ENCODE data around the gene ZNF217.
"Not testable (repeated sequence)": the region's sequence is repeated elsewhere in the genome, so short reads cannot be mapped to it uniquely, and the experiment has no call there.

Gene ZNF217

DNA sequence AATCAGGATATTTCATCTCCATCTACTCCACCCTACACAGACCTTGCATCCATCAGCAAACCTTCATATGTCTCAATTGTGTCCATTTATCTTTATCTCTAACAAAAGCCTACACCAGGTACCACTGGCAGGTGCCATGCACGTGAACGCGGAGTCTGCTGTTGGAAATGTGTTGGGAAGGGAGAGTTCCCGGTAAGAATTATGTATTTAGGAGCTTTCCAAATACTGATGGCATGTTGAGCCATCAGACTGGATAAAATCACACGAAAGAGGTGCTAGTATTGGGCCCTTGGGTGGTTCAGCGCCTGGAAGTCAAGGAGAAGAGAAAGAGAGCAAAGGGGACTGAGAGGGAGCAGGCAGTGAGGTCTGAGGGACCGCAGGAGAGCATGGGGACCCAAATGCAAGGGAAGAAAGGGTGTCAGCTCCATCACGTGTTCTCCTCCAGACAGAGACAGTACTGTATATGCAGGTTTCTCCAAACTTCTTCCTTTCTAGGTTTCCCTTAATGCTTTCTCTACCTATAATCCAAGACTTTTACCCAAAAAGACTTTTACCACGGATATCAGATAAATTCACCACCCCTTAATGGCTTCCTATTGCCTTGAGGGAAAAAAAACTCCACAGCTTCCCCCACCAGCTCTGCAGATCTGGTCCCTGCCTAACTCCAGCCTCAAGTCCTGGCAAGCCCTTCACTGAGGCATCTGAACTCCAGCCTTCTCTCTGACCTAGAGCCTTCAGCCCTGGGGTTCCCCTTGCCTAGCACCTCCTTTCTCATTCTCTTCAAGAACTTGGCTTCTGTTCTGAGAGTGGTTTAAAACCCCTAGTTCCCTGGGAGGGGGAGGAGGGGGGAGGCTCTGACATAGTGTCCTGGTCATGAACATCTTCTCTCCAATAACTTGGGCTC, 4.8 kb upstream of the ZNF217 start:
- DNase-seq, result no peak

DNA sequence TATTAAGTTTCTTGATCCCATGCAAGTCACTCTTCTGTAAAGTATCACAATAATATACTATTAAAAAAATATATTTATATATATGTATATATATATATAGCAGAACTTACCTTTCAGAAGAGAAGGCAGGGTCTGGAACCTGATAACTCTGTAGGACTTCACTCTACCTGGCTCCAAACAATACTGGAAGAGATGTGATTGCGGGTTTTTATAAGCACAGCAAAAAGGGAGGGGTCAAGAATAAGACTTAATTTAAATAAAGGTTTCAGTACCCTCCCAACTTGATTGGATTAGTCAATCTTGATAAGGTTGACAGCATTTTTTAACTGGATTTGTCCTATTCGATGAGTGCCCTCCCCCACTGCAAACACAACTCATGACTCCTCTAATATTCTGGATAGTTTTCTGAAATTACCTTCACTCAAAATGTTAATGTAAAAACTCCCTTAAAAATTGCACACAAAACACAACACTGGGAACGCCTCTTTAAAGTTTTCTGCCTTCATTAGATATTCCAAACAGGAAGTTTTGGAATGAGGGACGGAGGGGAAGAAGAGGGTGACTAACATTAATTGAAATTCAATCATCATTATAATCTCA, 4.0 kb upstream of the ZNF217 start:
- no peak for DNase-seq

DNA sequence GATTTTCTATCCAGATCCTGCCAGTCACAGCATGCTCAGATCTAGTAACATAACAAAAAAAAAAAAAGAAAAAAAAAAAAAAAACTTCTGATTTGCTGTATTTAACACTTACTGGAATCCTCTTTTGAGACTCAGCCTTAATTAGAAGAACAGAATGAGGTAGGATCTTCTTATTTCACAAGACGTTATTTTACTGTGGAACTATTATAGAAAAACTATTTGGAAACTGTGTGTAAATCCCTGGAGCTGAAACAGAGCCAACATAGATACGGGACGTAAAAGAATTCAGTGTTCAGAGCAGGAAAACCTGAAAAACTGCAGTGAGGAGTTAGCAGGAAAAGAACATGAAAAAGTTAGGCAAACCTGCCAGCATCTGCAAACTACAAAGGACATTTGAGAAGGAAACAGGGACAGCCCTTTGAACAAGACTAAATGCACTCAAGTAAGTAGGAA, 3.4 kb upstream of the ZNF217 start:
- no peak for DNase-seq

DNA sequence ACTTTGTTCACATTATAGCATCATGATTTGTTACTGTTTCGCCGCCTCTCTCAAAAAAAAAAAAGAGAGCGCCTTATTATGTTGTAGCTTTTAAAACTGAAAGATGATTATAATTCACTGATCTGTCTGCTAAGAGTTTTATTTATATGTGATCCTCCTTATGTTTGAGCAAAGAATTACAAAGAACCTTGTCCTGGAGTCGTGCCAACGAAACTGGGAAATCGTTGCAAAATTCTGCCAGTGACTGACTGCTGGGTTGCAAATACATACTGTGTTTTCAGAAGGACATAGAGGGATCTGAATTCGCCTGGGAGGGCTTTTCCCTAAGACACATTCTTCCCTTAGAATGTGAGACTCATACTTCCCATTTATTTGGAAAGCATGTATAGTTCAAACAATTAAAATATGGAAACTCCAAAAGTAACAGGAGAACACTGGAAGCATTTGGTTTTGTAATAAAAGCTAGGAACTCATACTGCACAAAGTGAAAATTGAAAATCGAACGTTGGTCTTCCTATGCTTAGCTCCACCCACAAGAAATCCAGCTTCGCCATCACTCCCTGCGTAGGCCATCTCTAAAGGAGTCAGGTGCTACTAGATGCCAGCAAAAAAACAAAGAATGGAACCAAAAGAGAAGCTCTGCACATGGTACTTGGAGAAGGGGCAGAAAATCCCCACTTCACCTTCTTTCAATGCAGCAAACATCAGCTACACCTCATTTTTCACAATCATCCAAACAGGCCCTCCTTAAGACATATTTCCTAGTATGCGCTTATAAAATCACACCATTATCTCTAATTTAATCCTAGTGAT, 2.8 kb upstream of the ZNF217 start:
- DNase-seq, result not testable (repeated sequence)

DNA sequence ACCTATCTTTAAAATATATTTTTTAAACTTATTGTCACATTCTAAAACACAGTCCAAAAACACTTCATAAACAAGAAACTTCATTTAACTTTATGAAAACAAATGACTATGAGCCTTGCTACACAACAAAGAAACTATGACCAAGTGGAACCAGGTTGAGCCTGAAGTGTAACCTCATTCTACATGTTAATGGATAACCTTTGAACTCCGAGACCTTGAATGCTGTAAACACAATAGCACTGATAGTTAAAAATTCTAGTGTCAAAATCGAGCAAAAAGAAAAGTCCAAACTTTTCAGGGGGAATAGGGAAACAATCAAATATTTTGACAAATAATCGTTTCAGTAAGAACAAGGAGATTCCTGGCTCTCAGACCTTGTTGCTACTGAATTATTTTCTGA, 2.1 kb upstream of the ZNF217 start:
- not testable (repeated sequence) for DNase-seq

DNA sequence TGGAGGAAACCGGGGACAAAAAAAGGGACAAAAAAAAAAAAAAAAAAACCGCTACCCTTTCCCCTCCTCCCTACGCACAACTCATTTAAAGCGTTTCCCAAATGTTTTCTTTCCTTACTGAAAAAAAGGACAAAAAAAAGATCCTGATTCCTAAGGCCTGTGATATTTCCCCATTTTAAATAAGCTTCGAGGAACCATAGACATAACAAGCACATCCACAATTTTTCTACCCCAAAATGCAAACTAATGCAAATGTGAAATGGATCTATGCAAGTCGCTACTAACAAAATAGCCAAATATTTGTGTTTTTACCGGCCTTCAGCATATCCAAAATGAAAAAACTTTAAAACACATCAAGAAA, 1.4 kb upstream of the ZNF217 start:
- no peak for DNase-seq

DNA sequence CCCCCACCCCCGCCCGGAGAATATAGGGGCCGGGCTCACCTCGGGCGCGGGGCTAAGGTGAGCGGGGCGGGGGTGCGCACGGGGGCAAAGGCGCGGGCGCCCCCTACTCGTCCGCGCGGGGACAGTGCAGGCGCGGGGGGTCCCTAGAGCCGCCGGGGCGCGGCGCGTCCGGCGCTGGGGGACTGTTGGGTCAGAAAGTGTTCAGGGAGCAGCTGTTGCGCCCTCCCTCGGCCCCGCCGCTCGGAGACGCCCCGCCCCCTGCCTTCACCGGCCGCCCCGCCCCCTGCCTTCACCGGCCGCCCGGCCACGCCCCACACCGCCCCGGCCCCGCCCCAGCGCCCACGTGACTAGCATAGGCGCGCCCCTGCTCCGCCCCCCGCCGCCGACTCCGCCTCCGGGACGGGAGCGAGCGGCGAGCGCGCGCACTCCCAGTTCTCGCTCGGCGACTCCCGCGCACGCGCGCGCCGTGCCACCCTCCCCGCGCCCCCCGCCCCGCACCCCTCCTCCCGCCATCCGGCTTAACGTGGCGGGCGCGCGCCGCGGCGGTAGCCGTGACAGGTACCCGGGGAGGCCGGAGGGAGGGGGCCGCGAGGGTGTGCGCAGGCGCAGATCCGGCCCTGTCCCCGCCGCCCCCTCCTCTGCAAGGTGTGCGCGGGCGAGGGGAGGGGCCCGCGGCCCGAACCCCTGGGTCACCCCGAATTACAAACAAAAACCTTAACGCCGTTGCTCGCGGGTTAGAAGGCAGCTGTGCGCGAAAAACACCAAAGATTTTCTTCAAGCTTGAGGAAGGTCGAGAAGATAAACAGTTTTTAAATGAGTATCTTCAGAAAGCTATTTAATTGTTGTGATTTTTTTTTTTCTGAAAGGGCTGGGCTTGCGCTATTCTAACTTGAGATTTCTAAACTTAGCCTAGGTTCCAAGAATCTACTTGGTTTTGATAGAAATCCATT, 704 bp upstream of the ZNF217 start:
- peak in 57 of 58 donors; percentile 46 to 99 (median 94) for DNase-seq

DNA sequence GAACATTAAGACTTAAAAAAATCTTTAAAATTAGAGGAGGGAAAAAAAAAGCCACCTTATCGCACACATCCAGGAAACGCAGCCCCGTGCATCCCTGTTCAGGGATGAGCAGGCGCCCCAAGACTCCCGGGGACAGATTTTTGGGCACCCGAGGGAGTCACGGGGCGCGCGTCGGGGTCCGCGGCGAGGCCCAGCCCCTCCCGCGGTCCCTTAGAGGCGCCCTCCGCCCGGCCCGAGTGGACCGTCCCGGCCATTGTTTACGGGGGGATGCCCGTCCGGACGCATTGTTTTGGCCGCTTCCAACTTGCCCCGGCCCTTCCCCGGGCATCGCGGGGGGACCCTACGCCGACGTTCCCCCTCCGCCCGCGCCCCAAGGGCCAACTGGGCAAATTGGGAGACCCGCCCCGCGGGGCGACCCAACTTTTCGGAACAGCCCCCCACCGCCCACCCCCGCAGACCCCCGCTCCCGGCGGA, 610 bp downstream of the ZNF217 start:
- DNase-seq, result peak in 9 of 58 donors; percentile 26 to 58 (median 33)

DNA sequence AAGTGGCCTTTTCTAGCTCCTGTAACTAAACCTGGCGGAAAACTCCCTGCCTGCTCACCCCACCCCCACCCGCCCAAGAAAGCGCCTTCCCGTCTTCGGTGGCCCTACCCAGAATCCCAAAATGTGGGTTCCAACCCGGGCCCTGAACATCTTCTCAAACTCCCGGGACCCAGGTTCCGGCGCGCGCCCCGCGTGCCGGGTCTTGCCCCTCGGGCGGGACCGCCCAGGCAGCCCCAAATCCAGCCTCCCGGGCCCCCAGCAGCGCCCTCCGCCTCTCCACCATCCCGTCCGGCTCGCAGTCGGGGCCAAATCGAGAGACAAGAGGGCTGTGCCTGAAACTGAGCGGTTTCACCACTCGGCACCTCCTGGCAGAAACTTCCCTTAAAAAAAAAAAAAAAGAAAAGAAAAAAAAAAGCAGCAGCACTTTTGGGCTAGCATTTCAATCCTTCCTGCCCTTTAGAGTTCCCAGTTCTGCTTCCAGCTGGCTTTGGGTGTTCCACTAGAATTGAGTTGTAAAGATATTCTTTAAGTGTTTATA, 1.1 kb downstream of the ZNF217 start:
- peak in 16 of 58 donors; percentile 10 to 33 (median 13) for DNase-seq

DNA sequence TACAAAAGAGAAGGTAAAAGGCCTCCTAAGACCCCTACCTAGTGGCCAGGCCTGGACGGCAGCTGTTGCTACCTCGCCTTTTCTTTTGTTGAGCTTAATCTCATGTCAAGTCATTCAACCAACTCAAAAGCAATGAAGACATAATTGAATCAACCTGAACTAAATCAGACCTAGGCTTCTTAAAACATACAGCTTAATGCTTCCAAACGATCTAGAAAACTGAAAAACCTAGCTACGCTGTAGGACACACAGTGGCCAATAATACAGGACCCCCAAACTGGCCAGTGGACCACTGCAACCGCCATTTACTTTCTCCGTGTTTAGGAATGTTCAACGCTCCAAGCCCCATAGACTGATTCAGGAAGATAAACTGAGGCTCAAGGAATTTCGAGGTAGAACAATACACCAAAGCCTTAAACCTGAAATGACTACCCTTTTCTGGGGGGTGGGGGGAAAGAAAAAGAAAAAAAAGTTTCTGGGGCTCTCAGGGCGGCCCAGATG, 1.6 kb downstream of the ZNF217 start:
- DNase-seq, result not testable (repeated sequence)

DNA sequence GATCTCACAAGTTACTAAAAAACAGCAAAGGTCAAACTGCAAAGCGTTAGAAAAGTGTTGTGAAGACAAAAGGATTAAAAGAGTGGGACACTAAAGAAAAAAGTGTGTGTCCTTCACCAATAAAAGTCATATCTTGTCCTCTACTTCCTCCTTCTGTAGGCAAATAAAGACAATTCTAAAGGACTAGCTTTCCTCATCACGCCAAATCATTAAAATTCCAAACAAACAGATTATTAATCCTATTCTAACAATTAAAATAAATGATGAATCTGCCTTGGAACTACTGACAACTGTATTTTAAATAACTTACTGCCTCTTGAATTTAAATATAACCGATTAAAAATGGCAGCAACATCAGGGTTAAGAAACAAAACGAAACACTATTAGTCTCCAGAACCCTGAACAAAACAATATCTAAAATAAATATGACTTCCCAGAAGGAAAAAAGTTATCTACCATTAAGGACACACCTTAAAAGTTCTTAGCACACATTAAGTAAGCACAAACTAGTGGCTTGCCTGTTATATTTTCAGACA, 2.4 kb downstream of the ZNF217 start:
- DNase-seq, result not testable (repeated sequence)

DNA sequence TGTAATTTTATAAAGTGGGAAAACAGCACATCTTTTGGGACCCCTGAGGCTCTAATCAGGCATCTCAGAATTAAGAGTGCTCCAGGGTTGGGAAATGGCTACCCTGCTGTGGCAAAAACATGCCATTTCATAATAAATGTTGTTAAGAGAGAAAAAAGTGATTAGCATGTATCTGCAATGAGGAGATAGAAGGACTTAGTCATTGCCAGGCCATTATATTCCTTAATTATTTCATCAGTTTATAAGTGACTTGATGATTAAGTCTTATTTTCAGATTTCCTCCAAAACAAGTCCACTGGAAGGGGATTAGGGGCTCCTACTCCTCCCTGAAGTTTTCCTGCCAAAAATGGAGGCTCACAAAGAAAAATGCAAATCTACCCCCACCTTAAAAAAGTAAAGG, 3.0 kb downstream of the ZNF217 start:
- DNase-seq, result not testable (repeated sequence)

DNA sequence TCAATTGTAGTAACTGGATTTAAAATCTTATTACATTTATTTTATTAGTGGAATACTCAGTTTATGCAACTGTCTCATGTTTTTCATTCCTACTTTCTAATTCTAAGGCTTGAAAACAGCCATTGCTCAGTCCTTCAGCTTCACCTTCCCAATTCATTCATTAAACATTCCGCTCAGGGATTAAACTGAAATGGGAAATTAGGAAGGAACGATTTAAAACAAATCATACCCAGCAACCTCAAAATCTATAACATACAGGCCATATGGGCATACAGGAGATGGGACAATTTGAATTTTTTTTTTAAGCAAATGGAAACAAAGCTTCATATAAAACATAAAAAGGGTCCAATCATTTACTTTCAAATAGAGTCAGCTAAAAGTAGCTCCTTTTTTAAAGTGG, 3.5 kb downstream of the ZNF217 start:
- DNase-seq, result not testable (repeated sequence)

DNA sequence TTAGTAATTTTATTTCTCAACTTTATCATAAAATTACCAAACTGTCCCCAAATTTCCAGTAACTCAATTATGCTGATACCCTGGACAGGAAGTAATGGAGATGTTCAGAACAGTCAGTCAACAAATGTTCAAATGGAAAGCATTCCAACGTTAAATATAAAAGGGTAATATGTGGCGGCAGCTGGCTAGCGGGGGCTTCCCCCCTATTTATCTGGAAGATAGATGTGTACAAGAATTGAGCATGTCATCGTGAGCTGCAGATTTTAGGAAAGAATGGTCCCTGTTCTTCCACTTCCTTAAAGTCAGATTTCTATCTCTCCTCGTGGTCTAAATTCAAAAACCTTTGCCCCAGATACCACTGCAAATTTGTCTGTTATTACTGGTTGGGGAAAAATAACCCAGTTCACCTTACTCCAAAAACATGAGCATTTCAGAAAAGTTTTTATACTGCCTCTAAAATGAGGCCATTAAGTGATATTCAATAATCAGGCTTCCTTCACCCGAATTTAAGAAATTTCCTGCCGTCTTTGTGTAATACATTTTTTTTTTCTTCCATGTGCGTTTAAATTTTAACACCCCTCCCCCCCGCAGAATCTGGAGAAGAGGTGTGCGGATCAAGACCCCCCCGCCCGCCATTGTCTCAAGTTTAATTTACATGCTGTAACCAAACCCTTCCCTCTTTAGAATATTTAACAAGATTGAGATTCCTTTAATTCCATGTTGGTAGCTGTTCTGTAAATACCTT, 4.1 kb downstream of the ZNF217 start:
- not testable (repeated sequence) for DNase-seq

DNA sequence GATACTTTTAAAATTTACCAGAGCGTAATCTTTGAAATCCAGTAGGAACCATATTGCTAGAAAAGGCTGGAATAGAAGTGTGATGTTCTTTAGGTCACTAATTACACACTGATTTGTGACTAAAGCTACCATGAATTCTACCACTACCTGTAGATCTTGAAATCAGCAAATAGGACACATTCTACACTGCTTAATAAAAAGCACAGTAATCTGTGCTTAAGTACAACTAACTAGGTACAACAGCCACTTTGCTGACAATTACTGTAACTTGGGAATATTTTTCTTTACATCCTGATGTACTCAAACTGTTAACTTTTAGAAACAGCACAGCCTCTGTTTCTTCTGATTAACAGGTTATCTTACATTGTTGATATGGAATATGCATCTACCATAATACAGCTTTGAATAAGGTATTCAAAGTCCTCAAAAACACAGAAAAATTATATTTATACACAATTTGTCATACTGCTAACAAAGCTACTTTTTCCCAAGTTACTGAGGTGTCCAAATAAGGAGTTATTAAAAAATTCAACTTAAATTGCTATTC, 6.4 kb downstream of the ZNF217 start:
- DNase-seq, result not testable (repeated sequence)

DNA sequence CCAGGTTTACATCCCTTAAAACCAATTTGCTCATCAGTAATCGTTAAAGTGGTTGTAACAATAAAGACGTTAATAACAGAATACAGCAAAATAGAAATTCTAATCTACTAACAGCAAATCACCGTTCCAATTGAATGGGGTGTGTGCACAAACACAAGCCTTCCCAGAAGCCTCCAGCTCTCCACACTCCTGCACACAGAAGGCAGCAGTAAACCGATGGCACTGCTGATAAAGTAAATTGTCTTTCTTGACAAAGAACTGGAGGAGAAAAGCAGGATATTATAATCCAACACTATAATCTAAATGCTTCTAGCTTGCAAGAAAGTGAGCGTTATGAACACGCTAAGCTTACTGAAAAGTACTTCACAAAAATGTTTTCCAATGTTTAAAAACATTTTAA, 7.0 kb downstream of the ZNF217 start:
- no peak for DNase-seq

DNA sequence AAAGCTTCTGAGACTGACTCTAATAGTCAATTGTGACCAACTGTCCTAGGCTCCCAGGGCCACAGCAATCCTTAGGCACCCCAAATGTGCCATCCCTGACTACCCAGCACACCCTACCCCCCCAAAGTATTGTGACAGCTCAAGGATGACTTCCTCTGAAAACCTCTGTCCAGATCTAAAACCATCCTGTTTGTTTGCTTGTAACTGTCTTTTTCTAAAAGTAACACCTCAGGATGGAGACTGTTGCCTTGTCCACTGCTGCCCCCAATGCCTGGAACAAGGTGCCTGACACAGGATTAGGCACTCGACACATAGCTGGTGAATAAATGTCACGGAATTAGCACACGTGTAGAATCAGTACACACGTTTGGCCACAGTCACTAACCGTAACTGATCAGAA, 7.7 kb downstream of the ZNF217 start:
- DNase-seq, result not testable (repeated sequence)

DNA sequence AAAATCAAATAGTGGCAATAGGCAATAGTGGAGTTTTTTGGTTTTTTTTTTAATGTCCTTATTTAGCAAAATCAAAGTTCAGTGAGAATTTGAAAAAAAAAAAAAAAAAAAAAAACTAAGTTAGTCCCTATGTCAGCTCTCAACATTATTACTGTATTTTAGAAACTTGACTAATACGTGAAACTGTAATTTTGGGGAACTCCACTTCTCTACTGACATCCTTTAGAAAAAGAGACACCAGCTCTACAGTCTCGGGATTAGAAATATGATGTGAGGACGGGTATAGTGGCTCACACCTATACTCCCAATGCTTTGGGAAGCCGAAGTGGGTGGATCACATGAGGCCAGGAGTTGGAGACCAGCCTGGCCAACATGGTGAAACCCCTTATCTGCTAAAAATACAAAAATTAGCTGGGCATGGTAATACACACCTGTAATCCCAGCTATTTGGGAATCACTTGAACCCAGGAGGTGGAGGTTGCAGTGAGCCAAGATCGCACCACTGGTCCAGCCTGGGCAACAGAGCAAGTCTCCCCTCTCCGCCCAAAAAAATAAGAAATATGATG, 8.6 kb downstream of the ZNF217 start:
- not testable (repeated sequence) for DNase-seq
